Measurements from ENCODE around the gene CDH26.

- no peak for TF ChIP-seq CTCF (IDR thresholded peaks at IDR 0.05)
- no peak for TF ChIP-seq POLR2AphosphoS5 (IDR thresholded peaks at IDR 0.05)
- no peak for TF ChIP-seq EP300 (IDR thresholded peaks at IDR 0.05)
These were observed 20.0 kb upstream of the CDH26 start for GRCh38 chr20:59938221-59938620.

Measured in sigmoid colon (tissue), 4 donors.